Left lobe of liver (tissue), 2 donors: ENCODE results near the gene BRD4. TPM values are rescaled to one million over a fixed set of nuclear protein-coding genes. Genes with fewer than 3 reads are reported as not detected.
A peak's percentile ranks its signal among the peaks of the same experiment; 100 is the strongest.

Experiments used
- ATAC-seq: fragments of 200-7000 bp; cut with Tn5 transposase; one replicate; pipeline ENCODE4 v1.9.1; 2020; ENCODE audit warnings: mild to moderate bottlenecking, moderate library complexity
- DNase-seq: peaks from one replicate; pipeline ENCODE4 v3.0.0-alpha.2; 2020; ENCODE audit warnings: low spot score
- total RNA-seq: library from RNA; stranded (reverse); gene quantifications from one replicate; pipeline ENCODE4 v1.2.1, GENCODE V29; 2021
- donor health status: DM: no; HTN: no; CAD: no; lungs with moderate emphysema.
- donor health status: DM: no; HTN: yes; CAD: no.

The BRD4 gene
- total RNA-seq, 1 donor from 2014 or later, result 46.1 TPM

DNA sequence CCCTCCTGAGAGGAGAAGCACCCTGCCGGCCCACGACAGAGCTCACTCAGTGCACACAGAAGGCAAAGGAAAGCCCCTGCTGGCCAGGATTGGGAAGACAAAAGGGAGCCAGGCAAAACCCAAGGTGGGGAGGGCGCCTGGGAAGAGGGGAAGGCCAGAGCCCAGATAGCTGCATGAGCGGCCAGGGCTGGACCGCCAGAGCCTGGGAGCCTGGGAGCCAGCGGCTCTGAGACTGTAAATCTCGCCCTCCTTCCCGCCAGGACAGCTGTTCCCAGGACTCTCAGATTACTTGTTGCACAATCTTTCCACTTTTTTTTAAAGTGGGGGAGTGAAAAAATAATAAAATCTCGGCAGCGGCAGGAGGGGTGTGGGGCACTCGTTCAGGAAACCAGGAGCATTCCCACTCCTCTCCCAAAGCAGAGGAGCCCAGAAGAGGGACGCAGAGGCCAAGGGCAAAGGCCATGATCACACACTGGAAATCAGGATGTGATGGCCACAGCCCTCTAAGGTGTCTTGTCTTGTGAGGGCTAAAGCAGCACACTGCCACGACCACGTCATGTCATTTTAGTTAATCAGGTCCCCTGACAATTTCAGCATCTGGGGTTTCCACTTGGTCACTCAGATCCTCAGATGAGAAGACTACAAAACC is 80.5 kb downstream of the BRD4 start:
- DNase-seq (no peak), ATAC-seq (peak; percentile 8)

DNA sequence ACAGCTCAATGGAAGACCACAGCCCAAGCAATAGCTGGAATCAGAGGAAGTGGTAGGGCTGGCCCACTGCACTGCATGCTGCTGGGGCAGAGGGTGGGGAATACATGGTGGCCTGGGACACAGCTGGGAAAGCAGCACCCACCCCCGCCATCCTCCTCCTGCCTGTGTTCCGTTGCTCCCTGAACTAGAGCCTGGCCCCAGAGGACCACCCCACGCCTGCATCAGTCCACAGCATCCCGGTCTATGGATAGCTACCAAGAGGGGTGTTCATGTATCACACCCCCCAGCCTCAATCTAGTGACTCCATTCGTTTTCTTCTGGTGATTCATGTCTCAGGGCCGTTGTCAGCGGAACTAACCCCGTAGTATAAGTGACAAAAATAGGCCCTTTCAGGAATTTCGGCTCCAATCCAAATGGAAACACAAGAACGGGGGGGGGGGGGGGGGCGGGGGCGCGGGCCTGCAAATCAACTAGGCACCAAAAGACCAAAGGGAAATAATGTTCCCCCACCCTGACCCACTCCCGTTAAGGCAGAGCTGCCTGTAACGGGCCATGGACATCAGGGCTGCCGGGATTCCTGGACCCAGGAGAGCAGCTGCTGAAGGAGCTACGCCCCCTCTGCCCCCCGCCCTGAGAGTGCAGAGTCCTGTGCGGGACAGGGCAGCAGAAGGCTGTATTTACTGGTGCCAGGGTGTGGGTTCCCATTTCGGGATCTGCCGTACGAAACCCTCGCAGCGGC is 81.2 kb downstream of the BRD4 start:
- ATAC-seq (no peak), DNase-seq (no peak)

DNA sequence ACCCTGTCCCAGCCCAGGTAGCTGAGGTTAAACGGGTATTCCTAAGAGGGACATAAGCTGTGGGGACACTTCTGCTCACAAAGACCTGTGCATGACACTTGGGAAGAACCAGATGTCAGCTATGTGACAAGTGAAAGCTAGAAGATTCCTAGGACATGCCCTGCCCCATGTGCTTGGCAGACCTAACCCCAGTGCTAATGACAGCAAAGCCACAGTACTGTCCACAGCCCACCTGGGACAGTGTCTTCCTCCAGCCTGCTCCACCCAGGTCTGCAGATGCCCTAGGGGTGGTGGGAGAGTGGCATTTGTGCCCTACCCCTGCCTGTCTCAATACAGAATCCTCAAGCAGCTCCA is 81.7 kb downstream of the BRD4 start:
- DNase-seq (no peak), ATAC-seq (no peak)

DNA sequence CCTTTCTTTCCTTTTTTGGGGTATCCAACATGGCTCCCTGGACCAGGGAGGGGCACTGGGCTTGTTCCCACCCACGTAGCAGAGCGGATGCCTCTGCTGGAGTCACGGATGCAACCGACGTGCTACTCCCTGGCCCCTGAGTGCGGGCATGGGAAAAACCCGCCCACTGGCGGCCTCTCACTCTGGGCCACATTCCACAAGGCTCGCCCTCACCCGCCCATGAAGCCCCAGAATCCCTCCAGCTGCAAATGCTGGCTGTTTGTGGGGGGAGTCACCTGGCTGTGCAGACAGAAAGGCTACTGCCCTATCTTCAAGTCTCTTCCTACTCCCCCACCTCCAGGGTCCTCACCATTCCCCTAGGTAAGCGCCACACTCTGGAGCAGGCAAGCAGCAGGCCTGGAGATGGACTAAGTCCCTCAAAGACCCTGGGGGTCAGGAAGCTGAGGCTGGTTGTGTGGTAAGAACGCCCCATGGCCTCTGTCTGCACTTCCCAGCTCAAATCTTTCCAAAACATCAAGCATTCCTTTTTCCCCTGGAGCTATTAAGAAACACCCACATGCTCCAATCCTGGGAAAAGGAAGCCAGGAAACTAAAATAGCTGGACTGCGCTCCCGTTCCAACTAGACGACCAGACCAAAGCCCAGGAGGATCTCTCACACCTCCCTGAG is 82.2 kb downstream of the BRD4 start:
- no peak for ATAC-seq

DNA sequence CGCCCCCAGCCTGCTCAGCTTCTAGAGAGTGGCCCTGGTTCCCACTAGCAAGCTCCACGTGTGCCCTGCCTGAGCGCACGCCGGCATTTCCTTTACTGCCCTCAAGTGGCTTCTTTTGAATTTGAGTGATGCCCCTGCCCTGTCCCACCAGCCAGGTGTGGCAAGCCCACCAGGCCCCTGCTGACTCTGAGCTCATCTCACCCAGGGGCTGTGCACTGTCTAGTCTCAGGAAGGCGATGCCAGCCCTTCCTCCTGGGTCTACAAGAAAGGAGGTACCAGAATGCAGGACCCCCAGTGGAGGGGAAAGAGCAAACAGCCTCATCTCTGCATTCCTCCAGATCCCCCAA is 82.8 kb downstream of the BRD4 start:
- DNase-seq (no peak), ATAC-seq (no peak)

More for the DNA sequence above, 82.2 kb downstream of the BRD4 start:
- no peak for DNase-seq

DNA sequence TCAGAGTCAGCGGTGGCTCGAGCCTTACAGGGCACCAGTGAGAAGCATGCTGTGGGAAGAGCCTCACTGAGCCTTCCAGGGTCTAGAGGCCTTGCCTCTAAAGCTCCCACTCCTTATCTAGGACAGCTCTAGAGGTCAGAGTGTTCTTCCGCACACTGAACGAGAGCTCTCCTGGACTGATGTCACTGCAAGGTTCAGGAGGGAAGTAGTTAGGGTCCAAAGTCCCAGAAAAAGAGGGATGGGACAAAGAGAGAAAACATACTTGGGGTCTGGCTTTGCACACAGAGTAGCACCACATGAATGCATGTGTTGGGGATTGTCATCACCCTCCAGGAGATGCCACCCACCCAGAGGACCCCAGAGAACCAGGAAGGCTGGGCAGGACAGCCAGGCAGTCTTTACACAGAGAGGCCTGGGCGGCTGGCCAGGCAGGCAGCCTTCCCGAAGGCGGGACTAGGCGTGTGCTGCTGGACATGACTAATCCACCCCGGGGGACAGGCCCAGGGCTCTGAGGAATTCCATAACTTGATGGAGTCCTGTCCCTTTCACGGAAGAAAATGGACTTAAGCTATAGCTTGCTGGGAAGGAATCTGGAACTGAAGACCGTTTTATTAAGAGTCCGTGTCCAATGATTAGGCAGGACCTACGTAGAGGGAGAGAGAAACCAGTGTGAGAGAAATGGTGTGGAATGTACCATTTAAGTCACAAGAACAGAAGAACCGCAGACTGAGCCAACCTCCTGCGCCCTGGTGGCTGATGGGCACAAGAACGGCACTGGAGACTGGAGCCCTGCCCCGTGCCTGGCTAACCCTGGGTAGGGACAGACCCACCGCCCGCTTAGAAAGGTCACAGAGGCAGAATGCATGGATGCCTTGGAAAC is 83.5 kb downstream of the BRD4 start:
- DNase-seq (peak; percentile 69), ATAC-seq (peak; percentile 77)

DNA sequence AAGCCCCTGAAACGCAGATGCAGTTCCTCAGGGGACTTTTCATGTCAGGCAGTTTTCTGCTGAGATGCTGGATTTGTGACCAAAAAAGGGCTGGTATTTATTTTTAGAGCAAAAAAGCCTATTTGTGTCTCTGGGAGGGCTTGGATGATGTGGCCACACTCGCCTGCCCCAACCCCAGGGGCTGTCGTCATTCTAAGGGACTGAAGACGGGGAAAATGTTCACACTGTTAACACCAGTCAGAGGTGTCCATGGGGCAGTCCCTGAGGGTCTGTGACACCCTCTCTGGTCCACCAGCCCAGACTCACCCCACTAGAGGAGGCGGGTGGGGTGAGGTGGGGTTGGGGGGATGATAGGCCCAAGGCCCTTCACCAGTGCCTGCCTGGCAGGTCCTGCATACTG is 84.2 kb downstream of the BRD4 start:
- ATAC-seq (no peak), DNase-seq (no peak)

DNA sequence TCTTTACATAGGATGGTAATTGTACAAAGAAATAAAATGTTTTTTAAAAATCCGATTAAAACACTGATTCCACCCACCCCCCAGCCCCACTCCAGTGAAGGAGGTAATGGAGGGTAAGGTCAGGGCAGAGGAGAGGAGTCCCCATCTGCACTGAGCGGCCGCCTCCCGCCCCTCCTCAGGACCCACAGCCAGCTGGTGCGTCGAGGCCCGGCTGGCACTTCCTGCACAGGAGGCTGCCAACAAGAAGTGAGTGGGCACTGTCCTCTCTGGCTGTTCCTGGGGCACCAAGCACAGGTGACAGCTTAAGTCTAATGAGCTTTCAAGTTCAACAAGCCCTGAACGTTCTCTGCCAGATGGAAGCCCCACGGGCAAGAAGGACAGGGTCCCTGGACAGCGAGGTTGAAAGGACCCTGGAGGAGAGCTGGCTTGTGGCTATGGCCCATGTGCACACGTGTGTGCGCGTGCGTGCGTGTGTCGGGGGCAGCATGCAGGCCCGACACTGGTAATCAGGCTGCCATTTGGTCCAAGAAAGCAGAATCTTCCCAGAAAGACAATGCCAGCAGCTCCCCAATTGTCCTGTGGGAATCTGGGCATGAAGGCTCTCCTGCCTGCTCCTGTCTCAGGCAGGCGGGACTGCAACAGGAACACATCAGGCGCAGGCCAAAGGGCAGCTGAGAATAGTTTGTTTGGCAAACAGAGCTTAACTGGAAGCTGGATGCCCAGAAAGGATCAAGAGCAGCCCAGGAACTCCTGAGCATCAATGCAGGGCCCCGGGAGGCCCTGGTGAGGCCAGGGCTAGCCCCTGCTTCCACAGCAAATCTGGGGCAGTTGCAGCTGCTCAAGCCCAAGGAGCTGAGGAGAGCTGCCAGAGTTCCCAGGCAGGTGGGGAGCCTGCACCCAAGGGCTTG is 85.0 kb downstream of the BRD4 start:
- ATAC-seq (peak; percentile 71), DNase-seq (peak; percentile 63)

DNA sequence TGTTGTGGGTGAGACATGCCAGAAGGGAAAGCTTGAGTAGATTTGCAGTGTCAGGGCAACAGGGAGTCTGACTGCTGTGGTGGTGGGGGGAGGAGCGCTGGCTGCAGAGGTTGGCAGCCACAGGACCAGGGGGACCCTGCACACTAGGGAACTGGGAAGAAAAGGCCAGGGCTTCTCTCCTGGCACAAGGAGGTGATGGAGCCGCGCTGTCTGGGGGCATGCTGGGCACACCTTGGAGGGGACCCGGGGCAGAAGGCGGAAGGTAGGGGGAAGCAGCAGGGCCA is 86.2 kb downstream of the BRD4 start:
- no peak for DNase-seq
- ATAC-seq, result no peak

DNA sequence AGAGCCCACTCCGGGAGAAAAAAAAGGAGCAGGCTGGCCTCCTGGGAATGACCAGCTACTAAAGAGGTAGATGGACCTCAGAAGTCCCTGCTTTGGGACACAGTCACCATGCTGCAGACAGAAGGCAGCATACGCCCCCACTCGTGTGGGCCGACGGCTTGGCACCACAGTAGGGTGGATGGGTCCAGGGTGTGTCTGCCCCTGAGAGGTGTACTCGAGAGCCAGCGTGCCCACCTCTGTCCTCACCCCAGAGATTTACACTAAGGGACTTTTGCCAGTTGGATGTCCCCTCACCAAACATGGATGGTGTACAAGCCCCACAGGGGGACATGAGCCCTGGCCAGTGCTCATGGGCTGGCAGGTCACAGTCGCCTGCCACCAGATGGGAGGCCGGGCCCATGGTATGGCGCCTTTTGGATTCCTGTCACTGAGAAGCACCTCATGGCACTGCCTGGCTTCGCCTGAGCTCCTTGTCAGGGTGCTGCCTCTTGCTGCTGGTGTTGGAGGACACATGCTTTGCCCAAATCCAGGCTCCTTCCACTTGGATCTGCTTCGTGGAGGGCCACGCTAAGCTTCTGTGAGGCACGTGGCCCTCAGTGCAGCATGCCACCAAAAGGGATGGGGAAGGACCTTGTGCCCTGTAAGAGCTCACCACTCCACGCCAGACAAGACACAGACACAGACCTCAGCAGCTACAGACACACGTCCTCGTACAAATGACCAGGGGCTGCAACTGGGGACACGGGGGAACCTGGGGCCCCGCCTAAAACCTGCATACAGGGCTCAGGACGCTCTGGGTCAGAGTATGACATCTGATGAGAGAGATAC is 86.8 kb downstream of the BRD4 start:
- ATAC-seq (no peak), DNase-seq (no peak)

DNA sequence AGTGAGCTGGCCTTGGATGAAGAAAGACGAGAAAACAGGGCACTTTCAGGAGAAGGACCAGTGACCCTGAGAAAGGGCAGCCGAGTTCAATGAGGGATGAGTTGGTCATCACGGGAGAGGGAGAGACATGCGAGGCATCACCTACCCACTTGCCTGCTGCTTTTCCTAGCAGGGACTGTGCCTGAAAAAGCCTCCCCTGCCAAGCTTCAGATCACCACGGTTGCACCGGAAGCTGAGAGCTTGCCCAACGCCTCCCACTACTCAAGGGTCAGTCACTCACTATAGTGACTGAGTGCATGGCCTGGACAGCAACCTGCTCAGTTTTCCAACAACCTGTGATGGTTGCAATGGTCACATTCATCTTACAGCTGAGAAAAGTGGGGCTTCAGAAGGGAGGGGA is 87.5 kb downstream of the BRD4 start:
- ATAC-seq (no peak), DNase-seq (no peak)

DNA sequence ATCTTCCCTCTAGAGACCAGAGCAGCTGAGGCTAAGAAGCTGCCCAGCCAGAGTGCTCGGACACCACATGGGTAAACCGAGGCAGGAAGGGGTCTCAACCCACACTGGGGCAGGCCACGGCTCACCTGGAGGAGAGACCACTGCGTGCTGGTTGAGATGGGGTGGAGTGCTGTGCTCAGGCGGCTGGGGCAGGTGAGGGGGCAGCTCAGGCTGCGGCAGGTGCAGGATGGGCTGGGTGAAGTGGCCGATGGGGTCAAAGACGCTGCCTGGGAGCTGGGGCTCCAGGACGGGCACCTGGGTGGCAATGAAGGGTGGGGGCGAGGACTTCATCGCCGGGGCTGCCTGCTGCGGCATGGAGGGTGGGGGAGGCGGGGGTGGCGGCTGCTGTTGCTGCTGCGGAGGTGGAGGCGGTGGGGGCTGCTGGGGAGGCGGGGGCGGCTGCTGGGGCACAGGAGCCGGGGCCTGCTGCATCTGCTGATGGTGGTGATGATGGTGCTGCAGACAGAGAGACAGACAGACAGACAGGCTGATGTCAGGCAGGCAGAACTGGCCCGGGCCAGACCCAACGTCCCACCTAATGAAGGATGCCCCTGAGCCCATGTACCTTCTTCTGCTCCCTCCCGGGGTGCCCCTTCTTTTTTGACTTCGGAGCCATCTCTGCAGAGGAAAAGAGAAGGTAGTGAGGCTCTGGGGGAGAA is 88.1 kb downstream of the BRD4 start:
- ATAC-seq (no peak), DNase-seq (no peak)

DNA sequence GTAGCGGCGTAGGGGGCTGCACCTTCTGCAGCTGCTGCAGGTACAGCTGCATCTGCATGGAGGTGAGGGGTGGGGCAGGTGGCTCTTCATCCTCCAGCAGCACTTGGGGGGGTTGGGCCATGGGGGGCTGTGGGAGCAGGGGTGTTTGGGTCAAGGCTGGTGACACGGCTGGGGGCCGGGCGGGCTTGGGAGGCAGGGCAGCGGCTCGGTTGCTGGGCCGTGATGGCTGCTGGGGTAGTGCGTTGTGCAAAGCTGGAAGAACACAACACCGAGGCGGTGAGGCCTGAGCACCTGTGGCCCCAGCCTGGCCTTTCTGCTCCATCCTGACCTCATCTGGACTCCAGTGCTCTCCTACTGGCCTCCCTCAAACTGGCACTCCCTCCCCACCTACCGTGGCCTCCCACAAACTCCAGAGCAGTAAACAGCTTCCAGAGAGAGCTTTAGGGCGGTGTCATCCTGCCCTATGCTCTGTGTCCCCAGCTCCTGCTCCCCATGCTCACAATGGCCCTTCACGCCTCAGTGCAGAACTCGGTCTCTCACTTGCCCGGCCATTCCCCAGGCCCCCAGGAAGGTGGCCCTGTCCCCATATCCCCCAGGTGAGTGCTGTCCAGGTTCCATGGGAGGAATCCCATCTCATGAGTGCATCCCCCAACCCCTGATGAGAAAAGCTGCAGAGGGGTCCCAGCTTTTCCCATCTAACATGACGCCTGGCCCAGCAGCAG is 88.9 kb downstream of the BRD4 start:
- ATAC-seq, result no peak
- no peak for DNase-seq

DNA sequence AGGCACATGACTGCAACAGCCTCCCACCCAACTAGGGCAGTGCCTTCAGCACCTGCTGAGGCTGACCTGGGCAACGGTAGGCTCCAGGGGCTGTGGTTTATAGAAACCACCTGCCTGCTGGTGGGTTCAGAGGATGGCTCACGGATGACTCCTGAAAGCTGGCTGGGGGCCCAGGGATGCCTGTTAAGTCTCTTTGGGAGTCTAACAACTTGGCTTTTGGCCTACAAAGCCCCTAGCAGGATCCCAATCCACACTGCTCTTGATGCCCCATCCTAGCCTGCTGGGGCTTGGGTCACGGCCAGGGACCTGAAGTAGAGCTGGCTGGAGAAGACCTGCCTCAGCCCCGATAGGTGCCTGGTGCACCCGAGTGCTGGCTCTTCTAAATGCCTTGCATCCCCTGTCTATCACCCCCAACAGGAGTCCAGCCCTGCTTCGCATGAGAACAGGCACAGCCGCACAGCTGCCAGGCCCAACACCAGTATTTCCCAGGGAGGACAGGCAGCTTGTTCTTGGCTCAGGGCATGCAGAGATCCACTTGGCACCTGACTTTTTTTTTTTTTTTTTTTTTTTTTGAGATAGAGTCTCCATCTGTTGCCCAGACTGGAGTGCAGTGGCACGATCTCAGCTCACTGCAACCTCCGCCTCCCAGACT is 91.0 kb downstream of the BRD4 start:
- ATAC-seq (no peak), DNase-seq (no peak)

DNA sequence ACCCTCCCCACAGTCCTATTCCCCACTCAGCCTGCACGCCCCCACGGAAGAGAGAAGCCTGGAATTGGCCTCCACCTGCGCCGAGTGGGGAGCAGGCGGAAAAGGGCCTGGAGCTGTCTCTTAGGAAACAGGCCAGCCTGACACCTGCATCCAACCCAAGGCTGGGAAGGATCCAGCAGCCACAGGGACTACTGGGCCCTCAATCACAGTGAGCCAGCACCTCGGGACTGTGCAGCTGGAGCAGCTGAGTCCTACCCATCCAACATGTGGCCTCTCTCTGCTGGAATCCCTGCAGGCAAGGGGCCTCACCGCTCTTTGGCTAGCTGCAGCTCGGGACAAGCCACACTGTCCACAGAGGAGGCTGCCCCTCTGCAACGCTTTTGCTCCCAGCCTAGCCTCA is 91.8 kb downstream of the BRD4 start:
- ATAC-seq, result no peak

DNA sequence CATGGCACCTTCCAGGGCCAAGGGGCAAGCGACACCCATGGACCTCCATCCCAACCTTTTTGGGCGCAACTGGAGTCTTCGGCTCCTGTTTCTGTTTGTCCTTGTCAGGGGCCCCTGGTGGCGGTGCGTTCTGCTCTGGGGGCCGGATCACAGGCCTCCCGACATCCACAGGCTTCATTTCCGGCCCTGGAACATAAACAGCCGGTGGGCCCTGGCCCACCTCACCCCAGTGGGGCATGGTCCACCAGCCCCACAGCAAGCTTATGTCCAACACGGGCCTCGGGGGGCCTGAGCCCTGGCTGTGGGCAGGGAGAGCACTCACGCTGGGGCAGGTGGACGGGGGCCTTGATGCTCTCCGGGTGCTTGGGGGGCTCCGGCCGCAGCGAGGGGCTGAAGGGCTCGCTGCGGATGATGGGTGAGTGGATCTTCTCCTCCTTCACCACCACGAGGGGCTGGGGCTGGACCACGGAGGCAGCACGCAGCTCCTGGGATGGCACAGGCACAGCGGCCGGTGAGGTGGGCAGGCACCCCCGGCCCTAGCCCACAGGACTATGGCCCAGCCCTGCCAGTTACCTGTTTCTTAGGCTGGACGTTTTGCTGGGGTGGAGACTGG is 92.9 kb downstream of the BRD4 start:
- no peak for ATAC-seq
- DNase-seq, result no peak

More for the DNA sequence above, 91.8 kb downstream of the BRD4 start:
- no peak for DNase-seq

DNA sequence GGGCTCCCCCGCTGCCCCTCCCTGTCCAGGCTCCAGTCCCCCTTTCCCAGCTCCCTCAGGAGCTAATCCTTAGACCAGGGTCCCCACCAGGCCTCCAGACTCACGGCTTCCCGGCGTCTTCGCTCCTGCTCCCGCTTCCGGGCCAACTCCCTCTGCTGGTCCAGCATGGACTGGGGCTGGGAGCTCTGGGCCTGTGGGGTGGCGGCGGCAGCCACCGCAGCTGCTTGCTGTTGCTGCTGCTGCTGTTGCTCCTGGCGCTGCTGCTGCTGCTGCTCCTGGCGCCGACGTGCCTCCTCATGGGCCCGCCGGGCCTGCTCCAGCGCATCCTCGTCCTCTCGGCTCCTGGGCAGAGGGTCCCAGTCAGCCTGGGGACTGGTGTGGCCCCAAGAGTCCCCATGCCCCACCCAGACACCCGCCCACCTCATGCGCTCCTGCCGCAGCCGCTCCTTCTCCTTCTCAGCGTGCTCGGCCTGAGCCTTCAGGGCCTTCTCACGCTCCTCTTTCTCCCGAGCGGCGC is 93.6 kb downstream of the BRD4 start:
- DNase-seq (no peak), ATAC-seq (no peak)
